Natural killer cell (primary cell): ENCODE measurements around the gene BNIP2. TPM values are rescaled to one million over a fixed set of nuclear protein-coding genes. Genes with fewer than 3 reads are reported as not detected.
A peak's percentile ranks its signal among the peaks of the same experiment; 100 is the strongest.
"Not testable (repeated sequence)": the region's sequence is repeated elsewhere in the genome, so short reads cannot be mapped to it uniquely, and the experiment has no call there.

Source experiments
- ATAC-seq, 3 donors: fragments of 150-1000 bp in 2 of 3; fragments of 200-7000 bp in 1 of 3; cut with Tn5 transposase; 1 replicate in 1 of 3; 2 replicates in 2 of 3; pipeline ENCODE4 v1.10.0; 2021; ENCODE audit warnings: mild to moderate bottlenecking in 2 of 3, moderate library complexity in 2 of 3
- DNase-seq, 2 donors: peaks; one replicate each; pipeline versions ENCODE4 v3.0.0 to v3.0.0-alpha.2; 2013 to 2021; ENCODE audit warnings: mixed read lengths in 1 of 2
- H3K27ac ChIP-seq: one replicate; pipeline ENCODE4 v1.5.1; 2013; ENCODE audit warnings: mild to moderate bottlenecking, low read length
- H3K27me3 ChIP-seq: one replicate; pipeline ENCODE4 v1.6.1; 2013; ENCODE audit warnings: low read length; ENCODE audit not compliant: control insufficient read depth, insufficient read depth
- H3K36me3 ChIP-seq: one replicate; pipeline ENCODE4 v1.6.1; 2013; ENCODE audit warnings: low read length; ENCODE audit not compliant: control insufficient read depth, insufficient read depth
- H3K4me1 ChIP-seq: one replicate; pipeline ENCODE4 v1.6.1; 2013; ENCODE audit warnings: low read length; ENCODE audit not compliant: control insufficient read depth, insufficient read depth
- H3K4me3 ChIP-seq: one replicate; pipeline ENCODE4 v1.5.1; 2013; ENCODE audit warnings: low read length
- H3K9me3 ChIP-seq: one replicate; pipeline ENCODE4 v1.6.1; 2013; ENCODE audit warnings: low read length; ENCODE audit not compliant: control insufficient read depth, insufficient read depth
- H3K27ac Mint-ChIP-seq, 2 donors: one replicate each; pipeline ENCODE4 v1.8.0; 2022; ENCODE audit warnings: mild to moderate bottlenecking in 2 of 2, mixed read lengths in 2 of 2, moderate library complexity in 1 of 2
- H3K27me3 Mint-ChIP-seq, 2 donors: one replicate each; pipeline ENCODE4 v1.8.0; 2022; ENCODE audit warnings: low read depth in 2 of 2, mixed read lengths in 2 of 2
- H3K36me3 Mint-ChIP-seq: one replicate; pipeline ENCODE4 v1.8.0; 2022; ENCODE audit warnings: mixed read lengths
- H3K4me1 Mint-ChIP-seq, 2 donors: one replicate each; pipeline ENCODE4 v1.8.0; 2022; ENCODE audit warnings: mixed read lengths in 2 of 2
- H3K4me3 Mint-ChIP-seq: one replicate; pipeline ENCODE4 v1.8.0; 2022; ENCODE audit warnings: mild to moderate bottlenecking, moderate library complexity, mixed read lengths
- H3K9me3 Mint-ChIP-seq, 2 donors: one replicate each; pipeline ENCODE4 v1.8.0; 2022; ENCODE audit warnings: mixed read lengths in 2 of 2
- CTCF ChIP-seq: fragments of 200-600 bp; IDR thresholded peaks from one replicate; pipeline ENCODE4 v1.8.0; 2022; ENCODE audit warnings: antibody characterized with exemption
- WGBS: methylation state at CpG from one replicate; pipeline ENCODE4 v1.1.7; 2013; ENCODE audit warnings: missing lambda C conversion rate; ENCODE audit not compliant: insufficient coverage; 5-methylcytosine and 5-hydroxymethylcytosine counted together
- intact Hi-C: fragments of 100-400 bp; cut with micrococcal nuclease; formaldehyde crosslinking; loops from one replicate; pipeline ENCODE4 v1.14.2; 2022
- total RNA-seq, 4 donors: library from RNA; stranded (reverse); fragments of 120-200 nt in 1 of 4; gene quantifications; one replicate each; pipeline versions ENCODE4 v1.2.3 to v1.2.4, GENCODE V29; 2013 to 2022

The BNIP2 gene
- total RNA-seq, 3 donors from 2014 or later (not counting 1 experiment from before 2014, with no cell fraction given), result 103 to 118 (median 105) TPM

GRCh38 chr15:59644756-59645155 lies 44.4 kb downstream of the BNIP2 start:
- Histone ChIP-seq H3K36me3 (peaks cover 51% of the 10 kb centered on the region), H3K4me1 (no peaks in the 10 kb centered on the region), H3K9me3 (no peaks in the 10 kb centered on the region), H3K4me3 (no peak overlapping the region), H3K27me3 (no peaks in the 10 kb centered on the region), H3K27ac (no peak overlapping the region)
- ATAC-seq (no peak), DNase-seq (no peak)
- intact Hi-C loops, result no loop called here
- TF ChIP-seq CTCF, result no peak
- H3K4me3 Mint-ChIP-seq, result no peak overlapping the region
- no peaks in the 10 kb centered on the region for H3K27me3 Mint-ChIP-seq
- WGBS, result 98% methylated on average over 4 of the region's 4 CpGs
- H3K9me3 Mint-ChIP-seq, result no peaks in the 10 kb centered on the region
- H3K27ac Mint-ChIP-seq, result peak overlapping the region in 1 of 2 donors; percentile 47
- H3K36me3 Mint-ChIP-seq, result peaks cover 11% of the 10 kb centered on the region
- H3K4me1 Mint-ChIP-seq, result peaks cover 0 to 11% of the 10 kb centered on the region in 2 donors

GRCh38 chr15:59642351-59642750 lies 46.8 kb downstream of the BNIP2 start:
- Mint-ChIP-seq H3K4me1 (peaks cover 0 to 11% of the 10 kb centered on the region in 2 donors), H3K27me3 (no peaks in the 10 kb centered on the region), H3K9me3 (no peaks in the 10 kb centered on the region), H3K36me3 (peaks cover 17% of the 10 kb centered on the region), H3K4me3 (no peak overlapping the region), H3K27ac (no peak overlapping the region)
- Histone ChIP-seq H3K27me3 (no peaks in the 10 kb centered on the region), H3K36me3 (peaks cover 52% of the 10 kb centered on the region), H3K9me3 (no peaks in the 10 kb centered on the region), H3K4me1 (no peaks in the 10 kb centered on the region), H3K27ac (no peak overlapping the region), H3K4me3 (no peak overlapping the region)
- intact Hi-C loops, result no loop called here
- 86% methylated on average over 2 of the region's 2 CpGs for WGBS
- DNase-seq (no peak), ATAC-seq (no peak)
- TF ChIP-seq CTCF, result no peak

- H3K36me3 Mint-ChIP-seq, H3K4me3 Mint-ChIP-seq: not testable (repeated sequence)
Measured at GRCh38 chr15:59637507-59637906, 51.6 kb downstream of the BNIP2 start.

GRCh38 chr15:59636184-59636583 lies 52.9 kb downstream of the BNIP2 start:
- ATAC-seq, result no peak
- intact Hi-C loops, result no loop called here
- no peak overlapping the region for H3K4me3 Mint-ChIP-seq
- Histone ChIP-seq H3K27ac (no peak overlapping the region), H3K4me1 (no peaks in the 10 kb centered on the region), H3K27me3 (no peaks in the 10 kb centered on the region), H3K36me3 (peaks cover 23% of the 10 kb centered on the region), H3K9me3 (no peaks in the 10 kb centered on the region), H3K4me3 (no peak overlapping the region)
- H3K27me3 Mint-ChIP-seq, result peaks cover 0 to 6% of the 10 kb centered on the region in 2 donors
- H3K27ac Mint-ChIP-seq, result no peak overlapping the region
- 100% methylated on average over 3 of the region's 3 CpGs for WGBS
- peaks cover 0 to 10% of the 10 kb centered on the region in 2 donors for H3K4me1 Mint-ChIP-seq
- no peak for DNase-seq
- no peaks in the 10 kb centered on the region for H3K9me3 Mint-ChIP-seq
- H3K36me3 Mint-ChIP-seq, result peaks cover 6% of the 10 kb centered on the region
- no peak for TF ChIP-seq CTCF

More at GRCh38 chr15:59637507-59637906, 51.6 kb downstream of the BNIP2 start:
- H3K27ac Mint-ChIP-seq, result peak overlapping the region in 1 of 2 donors; percentile 57
- H3K27me3 Mint-ChIP-seq, DNase-seq, H3K27me3 ChIP-seq, H3K4me3 ChIP-seq, H3K9me3 Mint-ChIP-seq, H3K4me1 Mint-ChIP-seq, ATAC-seq, intact Hi-C loops, H3K9me3 ChIP-seq, H3K27ac ChIP-seq, H3K4me1 ChIP-seq: not testable (repeated sequence)
- 84% methylated on average over 2 of the region's 2 CpGs for WGBS
- peaks cover 32% of the 10 kb centered on the region for H3K36me3 ChIP-seq
